ENCODE data around the gene RAB5B.
"Not testable (repeated sequence)": the region's sequence is repeated elsewhere in the genome, so short reads cannot be mapped to it uniquely, and the experiment has no call there.

The RAB5B gene

DNA sequence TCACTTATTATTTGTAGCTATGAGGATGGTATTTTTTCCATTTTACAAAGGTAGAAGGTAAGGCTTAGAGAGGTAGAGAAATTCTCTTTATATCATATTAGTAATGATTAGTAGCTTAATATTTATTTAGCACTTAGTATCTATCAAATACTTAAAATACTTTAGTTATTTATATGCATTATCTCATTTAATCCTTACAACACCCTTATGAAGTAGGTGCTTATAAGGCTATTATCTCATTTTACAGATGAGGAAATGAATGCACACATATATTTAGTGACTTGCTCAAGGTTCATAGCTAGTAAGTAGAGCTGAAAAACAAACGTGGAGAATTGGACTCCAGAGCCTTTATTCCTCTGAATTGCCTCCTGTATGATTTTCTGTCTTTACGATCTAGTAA, 11.0 kb downstream of the RAB5B start:
- no peak for DNase-seq

DNA sequence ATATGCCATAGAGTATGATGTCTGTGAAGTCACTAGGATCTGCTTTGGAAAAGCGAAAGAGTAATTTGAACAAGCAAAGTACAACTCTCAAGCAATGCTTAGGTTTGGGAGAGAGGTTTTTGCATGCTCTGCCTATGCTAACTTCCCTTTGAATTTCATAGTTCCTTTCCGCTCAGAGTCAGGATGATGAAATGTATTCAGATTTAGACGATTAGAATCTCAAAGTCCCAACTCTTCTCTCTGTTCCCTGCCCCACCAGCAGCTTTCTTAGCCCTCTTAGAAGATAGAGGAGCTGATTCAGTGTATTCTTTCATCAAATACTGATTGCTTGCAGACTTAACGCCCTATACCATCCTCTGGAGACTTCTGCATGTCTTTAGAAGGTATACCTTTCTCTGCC, 11.5 kb downstream of the RAB5B start:
- DNase-seq, result no peak

GRCh38 chr12:55985976-55986375, 12.1 kb downstream of the RAB5B start:
- not testable (repeated sequence) for DNase-seq

- no peak for DNase-seq
These were observed 17.2 kb downstream of the RAB5B start for GRCh38 chr12:55991110-55991509.

- DNase-seq, result no peak
These were observed 19.5 kb downstream of the RAB5B start for GRCh38 chr12:55993230-55993853.

DNA sequence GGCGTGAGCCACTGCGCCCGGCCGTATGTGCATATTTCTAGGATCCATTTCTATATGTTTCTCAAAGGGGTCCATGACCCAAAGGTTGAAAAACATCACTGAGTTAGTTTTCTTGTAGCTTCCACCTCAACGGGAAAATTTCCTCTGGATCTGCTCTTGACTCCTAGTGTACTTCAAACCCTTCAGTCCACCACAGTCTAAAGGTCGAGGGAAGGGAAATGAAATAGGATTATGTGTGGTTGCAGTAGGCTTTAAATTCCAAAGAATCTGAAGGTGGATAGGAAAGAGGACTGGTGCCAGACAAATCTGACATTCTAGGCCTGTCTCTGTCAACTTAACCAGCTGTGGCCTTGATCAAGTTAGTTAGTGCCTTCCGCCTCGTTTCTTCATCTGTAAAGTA, 21.5 kb downstream of the RAB5B start:
- DNase-seq, result no peak

GRCh38 chr12:55996201-55996714, 22.4 kb downstream of the RAB5B start:
- DNase-seq, result peak; percentile 37

DNA sequence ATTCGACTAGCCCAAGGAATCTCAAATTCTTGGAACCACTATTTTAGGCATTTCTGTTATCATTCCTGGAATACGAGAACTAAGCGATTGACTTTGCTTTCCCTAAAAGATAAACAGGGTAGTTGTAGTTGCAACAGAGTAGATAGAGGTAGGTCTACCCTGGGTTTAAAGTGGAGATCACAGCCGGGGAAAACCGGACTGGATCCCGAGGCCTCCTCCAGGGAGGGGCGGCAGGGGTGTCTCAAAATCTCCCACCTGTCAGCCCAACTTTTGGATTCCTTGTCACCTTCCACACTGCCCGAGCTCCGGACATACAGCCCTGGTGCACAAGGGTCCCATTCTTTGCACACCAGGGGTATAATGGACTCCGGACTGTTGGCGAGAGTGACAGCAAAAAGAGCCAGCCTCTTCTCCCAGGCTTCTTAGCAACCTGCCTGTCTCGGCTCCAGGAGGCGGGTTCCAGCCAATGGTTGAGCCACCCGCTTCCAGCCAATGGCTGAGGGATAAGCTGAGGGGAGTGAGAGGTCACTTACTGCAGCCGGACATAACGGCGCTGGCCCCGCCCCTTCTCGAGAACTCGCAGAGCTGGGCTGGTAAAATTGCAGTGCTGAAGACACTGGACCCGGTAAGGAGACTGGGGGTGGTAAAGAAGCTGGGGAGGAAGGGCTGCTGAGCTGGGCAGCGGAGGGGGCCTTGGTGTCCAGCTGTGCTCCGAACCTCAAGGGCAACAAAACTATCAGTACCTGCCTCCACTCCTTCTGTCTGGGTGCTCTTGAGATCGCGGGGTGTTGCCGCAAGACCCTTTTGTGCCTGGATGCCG, 23.0 kb downstream of the RAB5B start, which contains the start of gene SUOX:
Gene SUOX (plus strand): TSS at position 562 of the 820 bp plus-strand sequence. CDS start 4,946 bp downstream, outside the sequence.
- no peak for DNase-seq

DNA sequence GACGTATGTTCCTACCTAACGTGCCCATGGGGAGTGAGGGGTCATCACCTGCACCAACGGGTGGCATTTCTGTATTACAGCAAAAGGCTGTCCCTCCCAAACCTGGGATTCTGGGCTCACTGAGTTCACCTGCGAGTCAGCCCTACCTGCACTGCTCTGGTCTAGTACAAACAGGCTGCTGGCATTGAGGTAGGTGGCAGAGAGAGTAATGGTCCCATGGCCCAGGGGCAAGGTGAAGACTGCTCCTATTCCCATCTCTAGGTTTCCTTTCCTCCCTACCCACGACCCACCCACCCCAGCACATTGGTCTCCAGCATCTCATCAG, 23.6 kb downstream of the RAB5B start:
- no peak for DNase-seq

GRCh38 chr12:55999522-55999921, 25.6 kb downstream of the RAB5B start:
- not testable (repeated sequence) for DNase-seq

- DNase-seq, result not testable (repeated sequence)
These were observed 26.2 kb downstream of the RAB5B start for GRCh38 chr12:55999999-56000540.

- no peak for DNase-seq
These were observed 27.7 kb downstream of the RAB5B start for GRCh38 chr12:56001487-56002100.

DNA sequence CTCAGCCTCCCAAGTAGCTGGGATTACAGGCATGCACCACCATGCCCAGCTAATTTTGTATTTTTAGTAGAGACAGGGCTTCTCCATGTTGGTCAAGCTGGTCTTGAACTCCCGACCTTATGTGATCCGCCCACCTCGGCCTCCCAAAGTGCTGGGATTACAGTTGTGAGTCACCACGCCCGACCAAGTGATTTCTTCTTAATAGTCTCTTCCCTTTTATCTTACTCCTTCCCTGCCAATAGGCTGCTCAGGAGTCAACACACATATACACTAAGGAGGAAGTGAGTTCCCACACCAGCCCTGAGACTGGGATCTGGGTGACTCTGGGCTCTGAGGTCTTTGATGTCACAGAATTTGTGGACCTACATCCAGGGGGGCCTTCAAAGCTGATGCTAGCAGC, 29.5 kb downstream of the RAB5B start:
- not testable (repeated sequence) for DNase-seq

- no peak for DNase-seq
These were observed 30.3 kb downstream of the RAB5B start for GRCh38 chr12:56004211-56004610.

DNA sequence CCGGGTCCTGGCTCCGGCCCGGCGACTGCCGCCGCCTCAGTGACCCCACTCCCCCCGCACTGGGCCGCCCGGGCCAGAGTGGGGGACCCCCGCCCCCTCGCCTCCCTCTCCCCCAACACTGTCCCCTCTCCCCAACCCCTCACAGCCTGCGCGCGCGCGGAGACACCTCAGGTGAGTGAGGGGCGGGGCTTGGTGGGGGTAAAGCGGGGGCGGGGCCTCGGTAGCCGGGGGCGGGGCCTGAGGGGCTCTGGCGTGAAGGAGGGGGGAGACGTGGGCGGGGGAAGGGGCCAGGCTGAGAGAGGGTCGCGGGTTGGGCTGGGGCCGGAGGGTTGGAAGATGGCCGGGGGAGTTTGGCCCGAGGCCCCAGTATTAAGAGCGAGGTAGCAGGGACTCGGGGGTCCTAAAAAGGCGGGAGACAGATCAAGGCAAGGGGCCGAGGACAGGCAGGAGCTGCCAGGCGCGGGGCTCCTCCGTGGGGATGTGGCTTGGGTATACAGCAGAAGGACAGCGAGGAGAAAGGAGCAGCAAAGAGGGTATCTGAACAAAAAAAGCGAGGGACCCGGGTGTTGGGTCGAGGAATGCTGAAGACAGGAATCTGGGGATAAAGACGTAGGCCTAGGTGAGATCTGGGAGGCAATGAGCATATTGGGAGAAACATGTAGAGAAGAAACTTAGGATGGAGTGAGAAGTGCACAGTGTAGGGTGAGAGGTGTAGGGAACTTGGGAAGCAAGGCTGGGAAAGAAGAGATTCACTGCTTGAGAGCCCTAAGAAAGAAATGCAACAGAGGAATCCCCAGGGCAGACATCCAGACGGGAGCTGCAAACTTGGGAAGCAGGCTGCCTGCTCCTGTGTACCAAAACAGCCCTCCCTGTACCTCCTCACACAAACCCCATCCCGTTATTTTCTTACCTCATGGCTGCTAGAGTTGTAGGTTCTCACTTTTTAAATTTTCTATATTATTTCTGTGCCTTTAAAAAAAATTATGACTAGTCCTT, 34.0 kb downstream of the RAB5B start:
- DNase-seq, result peak; percentile 51

DNA sequence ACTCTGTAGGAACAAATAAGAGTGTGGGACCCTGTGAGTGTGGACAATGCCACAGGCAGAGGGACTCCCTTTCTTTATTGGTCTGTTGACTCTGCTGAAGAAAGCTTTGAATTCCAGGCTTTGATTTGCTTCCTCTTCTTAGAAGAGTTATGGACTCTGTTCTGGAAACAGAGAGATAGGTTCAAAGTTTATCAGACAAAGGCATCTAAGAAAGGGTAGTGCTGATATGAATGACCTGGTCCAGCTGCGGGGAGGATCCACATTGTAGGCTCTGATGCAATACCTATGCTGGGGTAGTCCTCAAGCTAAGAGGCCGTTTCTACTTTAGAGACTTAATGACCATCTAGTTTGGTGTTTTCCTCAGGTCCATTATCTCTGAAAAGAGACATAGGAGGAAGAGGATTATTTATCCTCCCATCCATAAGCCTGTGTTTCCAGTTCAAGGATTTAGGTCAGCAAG, 36.3 kb downstream of the RAB5B start:
- no peak for DNase-seq

GRCh38 chr12:56011509-56012090, 37.7 kb downstream of the RAB5B start:
- no peak for DNase-seq

GRCh38 chr12:56013482-56013881, 39.6 kb downstream of the RAB5B start:
- no peak for DNase-seq

- DNase-seq, result no peak
These were observed 40.3 kb downstream of the RAB5B start for GRCh38 chr12:56014205-56014604.

- no peak for DNase-seq
These were observed 43.3 kb downstream of the RAB5B start for GRCh38 chr12:56017181-56017580.

DNA sequence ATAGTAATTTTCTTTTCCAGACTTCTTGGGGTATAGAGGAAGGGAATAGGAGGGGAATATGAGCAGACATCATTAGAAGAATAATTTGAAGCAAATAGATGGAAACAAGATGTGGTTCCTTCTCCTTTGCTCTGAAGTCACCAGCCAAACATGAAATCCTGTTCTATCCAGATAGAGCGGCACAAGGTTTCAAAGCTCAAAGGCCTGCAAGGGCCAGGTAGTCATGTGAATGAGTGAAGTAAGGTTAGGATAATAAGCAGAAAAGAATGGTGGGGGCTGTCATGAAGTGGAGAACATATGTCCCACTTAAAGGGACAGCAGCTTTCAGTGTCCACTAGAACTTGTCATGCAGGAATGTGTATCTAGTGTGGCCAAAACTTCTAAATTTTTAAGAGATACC, 44.5 kb downstream of the RAB5B start:
- DNase-seq, result no peak
